Lung (tissue), 12 donors: ENCODE measurements around the gene NLRP1. TPM values are rescaled to one million over a fixed set of nuclear protein-coding genes. Genes with fewer than 3 reads are reported as not detected.

Source experiments
- ATAC-seq: fragments of 200-7000 bp; cut with Tn5 transposase; one replicate; pipeline ENCODE4 v1.9.1; 2020; ENCODE audit warnings: moderate number of reproducible peaks; ENCODE audit not compliant: insufficient read depth, low FRiP score
- DNase-seq, 3 donors: peaks; one replicate each; pipeline ENCODE4 v3.0.0-alpha.2; 2013 to 2017
- H3K27ac ChIP-seq, 2 donors: one replicate each; pipeline ENCODE4 v1.5.1; 2013; ENCODE audit warnings: mild to moderate bottlenecking in 2 of 2, moderate library complexity in 2 of 2, control low read depth in 1 of 2, inconsistent platforms in 1 of 2, low read depth in 1 of 2, low read length in 1 of 2
- H3K27me3 ChIP-seq, 3 donors: one replicate each; pipeline ENCODE4 v1.5.1; 2013; ENCODE audit warnings: low read length in 2 of 3; ENCODE audit not compliant: control insufficient read depth in 3 of 3, insufficient read depth in 3 of 3
- H3K36me3 ChIP-seq, 4 donors: one replicate each; pipeline ENCODE4 v1.5.1; 2013; ENCODE audit warnings: low read length in 4 of 4, mild to moderate bottlenecking in 1 of 4, moderate library complexity in 1 of 4; ENCODE audit not compliant: control insufficient read depth in 4 of 4, insufficient read depth in 4 of 4
- H3K4me1 ChIP-seq, 5 donors: one replicate each; pipeline ENCODE4 v1.5.1; 2013; ENCODE audit warnings: low read length in 5 of 5, mild to moderate bottlenecking in 2 of 5, moderate library complexity in 1 of 5; ENCODE audit not compliant: control insufficient read depth in 5 of 5, insufficient read depth in 5 of 5
- H3K4me3 ChIP-seq: one replicate; pipeline ENCODE4 v1.5.1; 2013; ENCODE audit warnings: mild to moderate bottlenecking, control low read depth, moderate library complexity
- H3K9ac ChIP-seq, 2 donors: one replicate each; pipeline ENCODE4 v1.5.1; 2013; ENCODE audit warnings: low read length in 2 of 2, control low read depth in 1 of 2; ENCODE audit not compliant: insufficient read depth in 1 of 2
- H3K9me3 ChIP-seq, 4 donors: one replicate each; pipeline ENCODE4 v1.5.1; 2013; ENCODE audit warnings: low read length in 3 of 4, mild to moderate bottlenecking in 1 of 4, moderate library complexity in 1 of 4; ENCODE audit not compliant: control insufficient read depth in 4 of 4, insufficient read depth in 3 of 4
- WGBS, 2 donors: extraction: QIAGEN DNeasy Blood & Tissue Kit; methylation state at CpG; one replicate each; pipeline ENCODE4 v1.1.7; 2013; 5-methylcytosine and 5-hydroxymethylcytosine counted together
- polyA plus RNA-seq, 2 donors: library from polyadenylated mRNA; stranded (reverse); fragments of 200-250 nt; gene quantifications; one replicate each; pipeline ENCODE4 v1.2.1, GENCODE V29; 2013
- total RNA-seq, 2 donors: library from RNA; depleted of rRNA in 1 of 2; stranded (reverse); fragments of >200 nt in 1 of 2; gene quantifications; one replicate each; pipeline ENCODE4 v1.2.1, GENCODE V29; 2014 to 2021
- TF ChIP-seq, protein P1 (sequence below): IDR thresholded peaks from 2 replicates; pipeline ENCODE4 v1.5.1; 2012; ENCODE audit warnings: mild to moderate bottlenecking; ENCODE audit errors: control extremely low read depth, extremely low read depth
- donor health status: control.
- donor health status: control.
- donor health status: Bipolar disorder and iron deficiency.
- donor health status: healthy.
- donor health status: DM: yes; HTN: yes; CAD: no.

The NLRP1 gene
- total and polyA plus RNA-seq, 4 donors = 14.5 to 33.1 (median 25.2) TPM

DNA sequence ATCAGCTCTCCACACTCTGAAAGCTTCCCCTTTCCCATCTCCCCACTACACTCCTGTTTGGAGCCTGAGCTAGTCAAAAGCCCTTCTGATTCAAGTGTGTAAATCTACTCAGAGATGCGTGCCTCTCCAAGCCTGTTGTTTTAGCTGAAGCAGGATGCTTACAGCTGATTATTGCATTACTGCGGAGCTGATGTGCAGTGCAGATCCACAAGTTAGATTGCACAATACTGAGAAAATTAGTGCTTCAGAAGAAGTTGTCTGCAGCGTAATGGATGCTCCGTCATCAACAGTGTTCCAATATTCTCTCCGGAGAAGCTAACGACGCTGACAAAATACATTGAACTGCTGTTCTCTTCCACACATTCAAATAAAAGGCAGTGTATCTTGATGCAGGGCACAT, 44.8 kb upstream of the NLRP1 start:
- Histone ChIP-seq H3K9me3 (peaks cover 0 to 3% (median 0%) of the 10 kb centered on the region in 4 donors), H3K4me1 (no peaks in the 10 kb centered on the region), H3K27me3 (peaks cover 0 to 6% (median 2%) of the 10 kb centered on the region in 3 donors), H3K27ac (no peak overlapping the region), H3K9ac (no peak overlapping the region), H3K4me3 (no peak overlapping the region), H3K36me3 (no peaks in the 10 kb centered on the region)
- ATAC-seq (no peak), DNase-seq (no peak)
- WGBS, 2 donors = 83 to 86% methylated on average over 7 of the region's 7 CpGs
- TF ChIP-seq, protein P1, sequence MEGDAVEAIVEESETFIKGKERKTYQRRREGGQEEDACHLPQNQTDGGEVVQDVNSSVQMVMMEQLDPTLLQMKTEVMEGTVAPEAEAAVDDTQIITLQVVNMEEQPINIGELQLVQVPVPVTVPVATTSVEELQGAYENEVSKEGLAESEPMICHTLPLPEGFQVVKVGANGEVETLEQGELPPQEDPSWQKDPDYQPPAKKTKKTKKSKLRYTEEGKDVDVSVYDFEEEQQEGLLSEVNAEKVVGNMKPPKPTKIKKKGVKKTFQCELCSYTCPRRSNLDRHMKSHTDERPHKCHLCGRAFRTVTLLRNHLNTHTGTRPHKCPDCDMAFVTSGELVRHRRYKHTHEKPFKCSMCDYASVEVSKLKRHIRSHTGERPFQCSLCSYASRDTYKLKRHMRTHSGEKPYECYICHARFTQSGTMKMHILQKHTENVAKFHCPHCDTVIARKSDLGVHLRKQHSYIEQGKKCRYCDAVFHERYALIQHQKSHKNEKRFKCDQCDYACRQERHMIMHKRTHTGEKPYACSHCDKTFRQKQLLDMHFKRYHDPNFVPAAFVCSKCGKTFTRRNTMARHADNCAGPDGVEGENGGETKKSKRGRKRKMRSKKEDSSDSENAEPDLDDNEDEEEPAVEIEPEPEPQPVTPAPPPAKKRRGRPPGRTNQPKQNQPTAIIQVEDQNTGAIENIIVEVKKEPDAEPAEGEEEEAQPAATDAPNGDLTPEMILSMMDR = no peak

DNA sequence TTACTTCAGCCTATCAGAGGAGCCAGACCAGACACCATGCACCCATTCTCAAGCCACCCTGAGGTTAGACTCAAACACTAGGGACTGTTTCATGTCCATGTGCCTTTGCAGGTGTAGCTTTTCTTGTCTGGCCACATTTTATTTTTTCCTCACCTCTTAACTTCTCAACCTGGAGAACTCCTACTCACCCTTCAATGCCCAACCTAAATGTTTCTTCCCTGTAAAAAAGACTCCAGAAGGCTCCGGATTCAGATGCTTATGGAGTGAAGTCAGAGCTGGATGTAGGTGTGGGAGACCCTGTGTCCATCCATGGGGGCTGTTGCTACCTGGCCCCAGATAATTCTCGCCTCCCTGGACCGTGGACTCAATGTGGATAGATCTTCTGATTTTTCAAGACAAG, 44.0 kb upstream of the NLRP1 start:
- Histone ChIP-seq H3K4me3 (no peak overlapping the region), H3K9me3 (peaks cover 0 to 3% (median 0%) of the 10 kb centered on the region in 4 donors), H3K27me3 (peaks cover 0 to 6% (median 2%) of the 10 kb centered on the region in 3 donors), H3K27ac (no peak overlapping the region), H3K36me3 (no peaks in the 10 kb centered on the region), H3K9ac (no peak overlapping the region), H3K4me1 (no peaks in the 10 kb centered on the region)
- 71 to 92% methylated on average over 3 of the region's 3 CpGs for WGBS, 2 donors
- DNase-seq (no peak), ATAC-seq (no peak)
- TF ChIP-seq, protein P1 = no peak

DNA sequence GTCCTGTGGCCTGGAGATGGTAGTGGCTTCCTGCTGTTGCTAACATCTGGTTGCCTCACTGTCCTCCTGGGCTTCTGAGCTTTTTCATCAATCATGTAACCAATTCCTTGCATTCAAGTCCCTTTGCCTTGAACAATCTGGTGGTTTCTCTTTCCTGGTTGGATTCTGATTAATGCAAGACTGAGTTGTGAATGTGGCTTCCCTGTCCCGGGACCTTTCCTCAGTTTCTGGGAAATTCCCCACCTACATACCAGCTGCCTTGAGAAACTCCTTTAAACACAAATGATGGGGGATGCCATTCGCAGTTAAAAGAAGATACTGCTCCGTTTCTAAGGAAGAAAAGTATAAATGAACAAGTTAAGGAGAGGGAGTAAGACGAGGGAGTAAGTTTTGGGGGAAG, 39.9 kb upstream of the NLRP1 start:
- 52 to 67% methylated on average over 4 of the region's 4 CpGs for WGBS, 2 donors
- no peak for DNase-seq
- Histone ChIP-seq H3K27me3 (peaks cover 0 to 2% (median 0%) of the 10 kb centered on the region in 3 donors), H3K36me3 (no peaks in the 10 kb centered on the region), H3K4me3 (no peak overlapping the region), H3K27ac (no peak overlapping the region), H3K9me3 (peaks cover 0 to 3% (median 0%) of the 10 kb centered on the region in 4 donors), H3K4me1 (no peaks in the 10 kb centered on the region), H3K9ac (no peak overlapping the region)
- TF ChIP-seq, protein P1 = no peak
- ATAC-seq = no peak

DNA sequence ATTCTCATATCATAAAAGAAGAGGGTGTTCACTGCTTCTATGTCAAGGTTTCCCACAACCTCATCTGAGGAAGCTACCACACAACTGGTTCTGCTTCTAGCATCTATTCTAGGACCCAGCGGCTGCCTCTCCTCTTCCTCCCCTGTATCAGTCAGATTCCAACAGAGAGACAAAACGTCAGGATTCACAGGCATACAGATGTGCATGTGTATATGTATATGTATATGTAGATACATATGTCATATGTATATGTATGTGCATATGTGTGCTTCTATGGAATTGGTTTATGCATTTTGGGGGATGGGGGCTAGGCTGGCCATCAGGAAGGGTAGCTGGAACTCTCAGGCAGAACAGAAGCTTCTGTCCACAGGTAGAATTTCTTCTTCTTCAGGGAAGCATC, 37.4 kb upstream of the NLRP1 start:
- Histone ChIP-seq H3K27ac (no peak overlapping the region), H3K27me3 (peaks cover 0 to 2% (median 0%) of the 10 kb centered on the region in 3 donors), H3K9ac (no peak overlapping the region), H3K4me3 (no peak overlapping the region), H3K36me3 (no peaks in the 10 kb centered on the region), H3K9me3 (no peaks in the 10 kb centered on the region), H3K4me1 (no peaks in the 10 kb centered on the region)
- ATAC-seq (no peak), DNase-seq (no peak)
- TF ChIP-seq, protein P1 = no peak
- 64 to 75% methylated on average over 2 of the region's 2 CpGs for WGBS, 2 donors
